ENCODE results near the gene ARHGAP4. TPM values are rescaled to one million over a fixed set of nuclear protein-coding genes. Genes with fewer than 3 reads are reported as not detected.

ARHGAP4 gene
- total and polyA plus RNA-seq, 2 of the 4 experiments (the other 2 are of a cell fraction) = 0.18 to 0.72 TPM

DNA sequence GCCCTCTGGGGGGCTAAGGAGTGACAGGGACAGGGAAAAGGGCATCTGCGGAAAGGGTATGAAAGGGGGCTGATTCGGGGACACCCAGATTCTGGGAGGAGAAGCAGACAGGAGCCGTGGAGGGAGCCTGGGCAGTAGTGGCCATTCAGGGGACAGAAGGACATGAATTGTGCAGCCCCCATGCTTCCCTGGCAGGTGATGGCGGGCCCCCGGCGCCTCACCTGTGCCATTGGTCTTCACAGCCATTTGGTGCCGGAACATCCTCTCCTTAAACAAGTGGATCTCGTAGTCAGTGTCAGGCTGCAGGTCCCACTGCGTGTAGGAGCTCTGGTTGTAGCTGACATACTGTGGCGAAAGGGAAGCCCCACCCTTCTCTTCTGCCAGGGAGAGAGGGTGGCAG, 62.0 kb downstream of the ARHGAP4 start:
- POLR2A ChIA-PET (ENCODE audit: unreplicated experiment) = no interaction called here
- H3K27ac ChIP-seq (ENCODE audit: insufficient read depth, low read length) = no peak overlapping the region

More for the DNA sequence above, 62.0 kb downstream of the ARHGAP4 start:
- no peak overlapping the region for H3K4me2 ChIP-seq (ENCODE audit: low read depth, low read length)
- no peak overlapping the region for H4K5ac ChIP-seq (ENCODE audit: low read depth, low read length)
- no peak overlapping the region for H3K14ac ChIP-seq (replicated peaks; ENCODE audit: low read depth, low read length)
- no peak overlapping the region for H2BK120ac ChIP-seq (ENCODE audit: low read depth, low read length)
- no peak overlapping the region for H3K18ac ChIP-seq (ENCODE audit: low read depth, low read length)
- in situ Hi-C loops (cut with MboI; ENCODE audit: low sequenced_read_pairs) = no loop called here
- H2BK15ac ChIP-seq (ENCODE audit: low read depth, low read length) = no peak overlapping the region
- no peak overlapping the region for H3K4me3 ChIP-seq (ENCODE audit: insufficient read depth, low read depth, low read length)
- H3K4me1 ChIP-seq (ENCODE audit: control insufficient read depth, insufficient read depth, low read length) = no peaks in the 10 kb centered on the region
- H3K9me1 ChIP-seq (ENCODE audit: insufficient read depth, low read length) = no peaks in the 10 kb centered on the region
- no peak overlapping the region for H4K8ac ChIP-seq (ENCODE audit: low read depth in 2 of 2, low read length in 2 of 2)
- H3K9ac ChIP-seq (ENCODE audit: low read depth, low read length) = no peak overlapping the region
- H3K4ac ChIP-seq (ENCODE audit: low read depth, low read length) = no peak overlapping the region
- dilution Hi-C loops (cut with HindIII; ENCODE audit: low sequenced_read_pairs, unreplicated experiment) = no loop called here
- H2AK5ac ChIP-seq (ENCODE audit: low read depth, low read length) = no peak overlapping the region
- no TSS peak for BruUV-seq (replicated peaks)
- no peaks in the 10 kb centered on the region for H3K79me1 ChIP-seq (ENCODE audit: low read depth in 1 of 2, low read length in 2 of 2)
- no peak overlapping the region for H2BK20ac ChIP-seq (ENCODE audit: low read depth, low read length)
- H4K20me1 ChIP-seq (ENCODE audit: insufficient read depth, low read length) = no peaks in the 10 kb centered on the region
- no peak overlapping the region for H2AK9ac ChIP-seq (replicated peaks; ENCODE audit: low read depth, low read length, poor library complexity)
- H3K9me3 ChIP-seq (ENCODE audit: control insufficient read depth, insufficient read depth, low read length) = peaks cover 6% of the 10 kb centered on the region
- H3K27me3 ChIP-seq (ENCODE audit: control insufficient read depth, insufficient read depth, low read length) = peaks cover 23% of the 10 kb centered on the region; the same call in 1 of the 2 replicates
- no peak for TF ChIP-seq BHLHE40 (IDR thresholded peaks at IDR 0.05; ENCODE audit: low read depth, low read length)
- TF ChIP-seq CEBPB (IDR thresholded peaks at IDR 0.05; ENCODE audit: low read depth, low read length) = no peak
- no peak for TF ChIP-seq MXI1 (IDR thresholded peaks at IDR 0.05; ENCODE audit: borderline replicate concordance, low read depth, low read length)
- TF ChIP-seq RFX5 (IDR thresholded peaks at IDR 0.05; ENCODE audit: low read depth, low read length) = no peak
- TF ChIP-seq RCOR1 (IDR thresholded peaks at IDR 0.05; ENCODE audit: insufficient replicate concordance, low read length) = no peak
- no peak for TF ChIP-seq MAFK (IDR thresholded peaks at IDR 0.05; ENCODE audit: low read depth, low read length)
- TF ChIP-seq, protein P1, sequence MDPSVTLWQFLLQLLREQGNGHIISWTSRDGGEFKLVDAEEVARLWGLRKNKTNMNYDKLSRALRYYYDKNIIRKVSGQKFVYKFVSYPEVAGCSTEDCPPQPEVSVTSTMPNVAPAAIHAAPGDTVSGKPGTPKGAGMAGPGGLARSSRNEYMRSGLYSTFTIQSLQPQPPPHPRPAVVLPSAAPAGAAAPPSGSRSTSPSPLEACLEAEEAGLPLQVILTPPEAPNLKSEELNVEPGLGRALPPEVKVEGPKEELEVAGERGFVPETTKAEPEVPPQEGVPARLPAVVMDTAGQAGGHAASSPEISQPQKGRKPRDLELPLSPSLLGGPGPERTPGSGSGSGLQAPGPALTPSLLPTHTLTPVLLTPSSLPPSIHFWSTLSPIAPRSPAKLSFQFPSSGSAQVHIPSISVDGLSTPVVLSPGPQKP (IDR thresholded peaks at IDR 0.05; ENCODE audit: borderline replicate concordance, low read depth, low read length) = no peak
- TF ChIP-seq SMC3 (IDR thresholded peaks at IDR 0.05; ENCODE audit: low read depth, low read length) = no peak
- TF ChIP-seq RAD21 (IDR thresholded peaks at IDR 0.05; ENCODE audit: low read length) = no peak
- TF ChIP-seq FOS (IDR thresholded peaks at IDR 0.05; ENCODE audit: low read depth, low read length) = no peak
- TF ChIP-seq NFE2L2 (IDR thresholded peaks at IDR 0.05; ENCODE audit: low read depth, low read length) = no peak
- no peak for TF ChIP-seq CHD1 (IDR thresholded peaks at IDR 0.05; ENCODE audit: low read depth, low read length)
- TF ChIP-seq, protein P2, sequence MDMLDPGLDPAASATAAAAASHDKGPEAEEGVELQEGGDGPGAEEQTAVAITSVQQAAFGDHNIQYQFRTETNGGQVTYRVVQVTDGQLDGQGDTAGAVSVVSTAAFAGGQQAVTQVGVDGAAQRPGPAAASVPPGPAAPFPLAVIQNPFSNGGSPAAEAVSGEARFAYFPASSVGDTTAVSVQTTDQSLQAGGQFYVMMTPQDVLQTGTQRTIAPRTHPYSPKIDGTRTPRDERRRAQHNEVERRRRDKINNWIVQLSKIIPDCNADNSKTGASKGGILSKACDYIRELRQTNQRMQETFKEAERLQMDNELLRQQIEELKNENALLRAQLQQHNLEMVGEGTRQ (IDR thresholded peaks at IDR 0.05; ENCODE audit: low read depth, low read length) = no peak
- TF ChIP-seq MAZ (IDR thresholded peaks at IDR 0.05; ENCODE audit: borderline replicate concordance, low read depth, low read length) = no peak
- TF ChIP-seq POLR2A (IDR thresholded peaks at IDR 0.05; ENCODE audit: low read depth, low read length) = no peak
- TF ChIP-seq, protein P3, sequence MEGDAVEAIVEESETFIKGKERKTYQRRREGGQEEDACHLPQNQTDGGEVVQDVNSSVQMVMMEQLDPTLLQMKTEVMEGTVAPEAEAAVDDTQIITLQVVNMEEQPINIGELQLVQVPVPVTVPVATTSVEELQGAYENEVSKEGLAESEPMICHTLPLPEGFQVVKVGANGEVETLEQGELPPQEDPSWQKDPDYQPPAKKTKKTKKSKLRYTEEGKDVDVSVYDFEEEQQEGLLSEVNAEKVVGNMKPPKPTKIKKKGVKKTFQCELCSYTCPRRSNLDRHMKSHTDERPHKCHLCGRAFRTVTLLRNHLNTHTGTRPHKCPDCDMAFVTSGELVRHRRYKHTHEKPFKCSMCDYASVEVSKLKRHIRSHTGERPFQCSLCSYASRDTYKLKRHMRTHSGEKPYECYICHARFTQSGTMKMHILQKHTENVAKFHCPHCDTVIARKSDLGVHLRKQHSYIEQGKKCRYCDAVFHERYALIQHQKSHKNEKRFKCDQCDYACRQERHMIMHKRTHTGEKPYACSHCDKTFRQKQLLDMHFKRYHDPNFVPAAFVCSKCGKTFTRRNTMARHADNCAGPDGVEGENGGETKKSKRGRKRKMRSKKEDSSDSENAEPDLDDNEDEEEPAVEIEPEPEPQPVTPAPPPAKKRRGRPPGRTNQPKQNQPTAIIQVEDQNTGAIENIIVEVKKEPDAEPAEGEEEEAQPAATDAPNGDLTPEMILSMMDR (conservative IDR thresholded peaks at IDR 0.05; ENCODE audit: low read depth, low read length) = no peak
- H3K36me3 ChIP-seq (ENCODE audit: control insufficient read depth, insufficient read depth, low read length) = no peaks in the 10 kb centered on the region
- no peak overlapping the region for H4K91ac ChIP-seq (ENCODE audit: insufficient read depth, low read depth, low read length)
- CTCF ChIA-PET = no interaction called here
- 65% methylated on average over 6 of the region's 10 CpGs; no CpG with 5 or more reads in 1 of the 2 experiments for WGBS, 2 experiments (ENCODE audit: extremely low coverage in 2 of 2, insufficient read length in 1 of 2)
- no peak overlapping the region for H3K56ac ChIP-seq (ENCODE audit: extremely low read depth, insufficient read depth, low read length)
- DNase-seq (no peak), ATAC-seq (ENCODE audit: low read depth) (no peak)
- intact Hi-C loops (cut with micrococcal nuclease) = no loop called here
- H2AFZ ChIP-seq (replicated peaks; ENCODE audit: low read length, poor library complexity) = no peak overlapping the region
- H3K23ac ChIP-seq (ENCODE audit: low read depth, low read length) = no peak overlapping the region
- H2BK5ac ChIP-seq (ENCODE audit: low read depth, low read length, poor library complexity, severe bottlenecking) = no peak overlapping the region

Data from IMR-90 (cell line).